ENCODE measurements around the gene LAMA1.

GRCh38 chr18:7111134-7111533 is 6.5 kb downstream of the LAMA1 start:
- TF ChIP-seq CTCF (IDR thresholded peaks at IDR 0.05) (no peak), POLR2AphosphoS5 (IDR thresholded peaks at IDR 0.05) (no peak), POLR2A (IDR thresholded peaks at IDR 0.05) (no peak), EP300 (IDR thresholded peaks at IDR 0.05) (no peak)
